ENCODE data around the gene LIN7B.
"Not testable (repeated sequence)": the region's sequence is repeated elsewhere in the genome, so short reads cannot be mapped to it uniquely, and the experiment has no call there.

The LIN7B gene

GRCh38 chr19:49119411-49120324 lies 5.5 kb downstream of the LIN7B start, which contains the start of gene PPFIA3:
PPFIA3 (plus strand) TSS chr19:49119544; CDS start chr19:49127874, 8,330 bp downstream.
- DNase-seq = no peak

DNA sequence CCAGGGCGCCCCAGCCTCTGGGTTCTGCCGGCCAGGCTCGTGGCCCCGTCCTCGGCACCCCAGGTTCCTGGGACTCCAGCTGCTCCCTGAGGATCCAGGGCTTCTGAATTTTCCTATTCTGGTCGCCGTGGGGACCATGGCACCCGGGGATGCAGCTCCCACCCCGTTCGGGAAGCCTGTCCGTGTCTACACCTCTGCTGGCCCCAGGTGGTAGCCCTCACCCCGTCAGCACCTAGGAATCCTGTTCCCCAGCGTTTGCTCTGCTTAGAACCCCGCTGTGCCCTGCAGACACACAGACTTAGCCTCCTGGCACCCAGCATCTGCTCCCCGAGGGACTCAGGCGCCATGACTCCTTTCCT lies 6.1 kb downstream of the LIN7B start:
- DNase-seq = no peak

DNA sequence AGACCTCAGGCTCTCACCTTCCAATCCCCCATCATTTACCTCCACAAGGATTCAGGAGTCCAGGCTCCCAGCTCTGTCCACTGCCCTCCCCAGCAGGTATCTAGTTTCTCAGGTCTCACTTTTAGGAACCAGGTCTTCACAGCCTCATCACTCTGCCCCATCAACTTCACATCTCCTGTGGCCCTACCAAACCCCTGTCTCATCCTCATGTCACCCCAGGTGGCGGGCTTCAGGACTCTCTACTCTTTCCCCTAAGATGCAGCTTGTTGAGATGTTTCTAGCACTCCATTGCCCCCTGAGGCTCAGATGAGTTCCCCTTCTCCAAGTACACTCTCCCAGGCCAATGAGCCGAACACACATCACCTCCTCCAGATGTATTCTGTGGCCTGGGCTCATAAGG lies 6.7 kb downstream of the LIN7B start:
- DNase-seq = no peak

DNA sequence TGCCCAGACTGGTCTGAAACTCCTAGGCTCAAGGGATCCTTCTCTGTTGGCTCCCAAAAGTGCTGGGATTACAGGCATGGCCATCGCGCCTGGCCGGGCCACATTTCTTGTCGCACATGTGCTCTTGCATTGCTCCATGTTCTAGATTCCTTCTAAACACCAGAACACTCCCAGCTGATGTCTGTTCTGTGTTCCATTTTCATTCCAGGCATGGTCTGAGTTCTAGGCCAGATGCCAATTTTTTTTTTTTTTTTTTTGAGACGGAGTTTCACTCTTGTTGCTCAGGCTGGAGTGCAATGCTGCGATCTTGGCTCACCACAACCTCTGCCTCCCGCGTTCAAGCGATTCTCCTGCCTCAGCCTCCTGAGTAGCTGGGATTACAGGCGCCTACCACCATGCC lies 7.7 kb downstream of the LIN7B start:
- DNase-seq = peak; percentile 30

- not testable (repeated sequence) for DNase-seq
Measured at GRCh38 chr19:49123285-49123684, 9.1 kb downstream of the LIN7B start.

DNA sequence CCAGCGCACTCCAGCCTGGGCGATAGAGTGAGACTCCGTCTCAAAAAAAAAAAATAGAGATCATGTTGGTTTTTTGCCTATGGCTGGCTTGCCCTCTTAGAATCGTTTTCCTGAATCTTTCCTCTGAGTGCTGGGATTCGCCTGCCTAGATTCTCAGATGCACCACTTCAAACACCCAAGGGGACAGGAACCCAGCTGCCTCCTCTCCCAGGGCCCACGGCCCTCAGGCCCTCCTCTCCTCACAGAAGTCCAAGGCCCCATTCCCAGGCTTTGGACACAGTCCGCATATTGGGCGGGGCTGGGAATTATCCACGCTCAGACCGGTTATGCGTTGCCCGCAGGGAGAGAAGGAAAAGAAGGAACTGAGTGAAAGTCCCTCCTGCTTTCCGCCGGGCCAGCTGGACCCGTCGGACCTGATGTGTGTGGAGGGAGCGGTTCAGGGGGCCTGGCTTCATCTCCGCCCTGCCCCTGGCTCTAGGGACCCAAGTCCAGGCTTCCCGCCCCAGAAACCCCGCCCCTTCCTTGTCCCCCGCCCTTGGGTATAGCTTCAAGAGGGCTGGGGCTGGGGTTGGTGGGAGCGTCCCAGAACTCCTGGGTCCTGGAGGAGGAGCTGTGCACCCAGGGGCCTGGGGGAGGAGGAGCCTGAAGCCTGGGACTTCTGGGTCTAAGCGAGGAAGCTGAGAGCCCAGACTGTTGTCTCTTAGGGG lies 11.0 kb downstream of the LIN7B start:
- no peak for DNase-seq

GRCh38 chr19:49126575-49126974 lies 12.4 kb downstream of the LIN7B start:
- no peak for DNase-seq

DNA sequence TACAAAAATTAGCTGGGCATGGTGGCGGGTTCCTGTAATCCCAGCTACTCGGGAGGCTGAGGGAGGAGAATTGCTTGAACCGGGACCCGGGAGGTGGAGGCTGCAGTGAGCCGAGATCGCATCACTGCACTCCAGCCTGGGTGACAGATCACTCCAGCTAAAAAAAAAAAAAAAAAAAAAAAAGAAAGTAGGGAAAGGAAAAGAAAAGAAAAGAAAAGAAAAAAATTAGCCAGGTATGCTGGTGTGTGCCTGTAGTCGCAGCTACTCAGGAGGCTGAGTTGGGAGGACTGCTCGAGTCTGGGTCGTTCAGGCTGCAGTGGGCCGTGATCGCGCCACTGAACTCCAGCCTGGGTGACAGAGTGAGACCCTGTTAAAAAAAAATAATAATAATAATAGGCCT lies 13.1 kb downstream of the LIN7B start:
- not testable (repeated sequence) for DNase-seq

DNA sequence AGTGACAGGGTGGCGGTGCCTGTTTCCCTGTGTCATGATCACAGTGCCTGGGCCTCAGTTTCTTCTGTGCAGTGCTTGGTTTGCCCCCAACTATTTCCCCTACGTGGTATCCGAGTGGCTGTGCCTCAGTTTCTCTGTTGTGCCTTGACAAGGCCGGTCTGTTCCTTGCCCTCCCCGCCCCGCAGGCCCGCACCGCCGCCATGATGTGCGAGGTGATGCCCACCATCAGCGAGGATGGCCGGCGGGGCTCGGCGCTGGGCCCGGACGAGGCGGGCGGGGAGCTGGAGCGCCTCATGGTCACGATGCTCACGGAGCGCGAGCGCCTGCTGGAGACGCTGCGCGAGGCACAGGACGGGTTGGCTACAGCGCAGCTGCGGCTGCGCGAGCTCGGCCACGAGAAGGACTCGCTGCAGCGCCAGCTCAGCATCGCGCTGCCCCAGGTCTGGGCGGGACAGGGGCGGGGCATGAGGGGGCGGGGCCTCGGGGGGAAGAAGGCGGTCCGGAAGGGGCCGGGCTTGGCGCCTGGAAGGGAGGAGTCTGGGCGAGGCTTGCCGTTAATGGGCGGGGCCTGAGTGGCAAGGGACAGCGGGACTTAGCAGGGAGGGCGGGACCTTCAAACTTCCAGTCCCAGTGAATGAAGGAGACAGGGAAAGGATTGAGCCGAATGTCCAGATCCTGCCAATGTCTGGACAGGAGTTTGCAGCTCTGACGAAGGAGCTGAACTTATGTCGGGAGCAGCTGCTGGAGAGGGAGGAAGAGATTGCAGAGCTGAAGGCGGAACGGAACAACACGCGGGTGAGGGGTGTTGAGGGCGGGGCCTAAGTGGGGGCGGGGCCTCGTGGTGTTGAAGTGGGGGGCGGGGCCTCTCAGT lies 13.7 kb downstream of the LIN7B start:
- DNase-seq = peak; percentile 97

DNA sequence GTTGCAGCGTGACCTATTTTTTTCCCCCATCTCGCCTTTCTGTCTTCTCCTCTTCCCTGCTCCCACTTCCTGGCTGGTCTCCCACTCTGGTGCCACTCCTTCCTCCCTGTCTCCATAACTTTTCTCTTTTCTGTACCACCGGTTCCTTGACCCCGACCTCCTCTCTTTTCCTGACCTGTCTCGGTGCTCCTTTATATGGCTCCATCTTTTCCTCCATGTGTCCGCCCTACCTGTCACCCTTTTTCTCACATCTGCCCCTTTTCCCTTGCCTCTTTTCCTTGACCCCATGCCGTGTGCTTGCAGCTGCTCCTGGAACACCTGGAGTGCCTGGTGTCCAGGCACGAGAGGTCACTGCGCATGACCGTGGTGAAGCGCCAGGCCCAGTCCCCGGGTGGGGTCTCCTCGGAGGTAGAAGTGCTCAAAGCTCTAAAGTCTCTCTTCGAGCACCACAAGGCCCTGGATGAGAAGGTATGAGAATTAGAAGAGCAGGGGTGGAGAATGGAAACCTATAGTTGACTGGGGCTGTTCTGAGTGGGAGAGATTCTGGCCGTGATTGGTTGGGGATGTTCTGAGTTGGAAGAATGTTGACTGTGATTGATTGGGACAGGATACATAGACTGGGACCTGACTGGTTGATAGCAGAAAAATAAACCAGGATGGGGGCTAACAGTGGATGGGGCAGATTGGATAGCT lies 14.5 kb downstream of the LIN7B start:
- DNase-seq = no peak

DNA sequence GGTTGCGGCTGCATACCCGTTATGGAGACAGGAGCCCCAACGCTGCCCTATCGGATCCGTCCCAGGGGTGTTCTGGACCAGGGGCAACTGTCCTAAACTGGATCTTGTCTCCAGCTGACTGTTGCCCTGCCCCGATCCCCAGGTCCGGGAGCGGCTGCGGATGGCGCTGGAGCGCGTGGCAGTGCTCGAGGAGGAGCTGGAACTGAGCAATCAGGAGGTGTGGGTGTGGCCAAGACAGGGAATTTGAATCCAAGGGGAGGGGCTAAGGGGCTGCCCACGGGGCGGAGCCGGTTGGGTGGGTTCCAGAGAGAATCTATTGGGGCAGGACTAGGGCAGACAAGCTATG lies 15.0 kb downstream of the LIN7B start:
- DNase-seq = no peak

- DNase-seq = no peak
Measured at GRCh38 chr19:49130325-49130724, 16.2 kb downstream of the LIN7B start.

- no peak for DNase-seq
Measured at GRCh38 chr19:49132974-49133609, 18.9 kb downstream of the LIN7B start.

DNA sequence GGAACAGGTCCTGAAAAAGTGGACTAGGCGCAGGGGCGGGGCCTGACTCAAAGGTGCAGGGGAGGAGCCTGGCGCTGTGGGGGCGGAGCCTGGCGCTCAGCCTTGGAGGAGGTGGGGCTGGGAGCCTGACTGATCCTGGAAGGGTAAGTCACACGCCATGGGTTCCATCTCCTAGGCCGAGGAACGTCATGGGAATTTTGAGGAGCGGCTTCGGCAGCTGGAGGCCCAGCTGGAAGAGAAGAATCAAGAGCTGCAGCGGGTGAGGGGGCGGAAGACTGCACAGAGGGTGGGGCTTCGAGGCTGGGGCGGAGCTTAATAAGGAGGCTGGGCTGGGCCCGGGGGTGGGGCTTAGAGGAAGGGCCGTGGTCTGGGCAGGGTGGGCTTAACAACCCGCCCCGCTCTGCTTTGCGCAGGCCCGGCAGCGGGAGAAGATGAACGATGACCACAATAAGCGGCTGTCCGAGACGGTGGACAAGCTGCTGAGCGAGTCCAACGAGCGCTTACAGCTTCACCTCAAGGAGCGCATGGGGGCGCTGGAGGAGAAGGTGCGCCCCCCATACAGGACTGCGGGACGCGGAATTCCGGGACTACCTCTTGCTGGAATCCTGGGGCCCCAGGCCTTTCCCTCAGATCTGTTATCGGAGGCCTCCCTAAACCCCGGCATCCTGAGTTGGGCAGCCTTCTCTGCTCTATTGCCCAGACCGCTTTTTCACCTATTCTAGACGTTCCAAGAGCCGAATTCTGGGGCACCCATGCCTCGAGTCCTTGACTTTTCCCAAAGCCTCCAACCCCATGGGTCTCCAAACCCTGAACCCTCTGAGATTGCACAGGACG lies 19.7 kb downstream of the LIN7B start:
- no peak for DNase-seq

DNA sequence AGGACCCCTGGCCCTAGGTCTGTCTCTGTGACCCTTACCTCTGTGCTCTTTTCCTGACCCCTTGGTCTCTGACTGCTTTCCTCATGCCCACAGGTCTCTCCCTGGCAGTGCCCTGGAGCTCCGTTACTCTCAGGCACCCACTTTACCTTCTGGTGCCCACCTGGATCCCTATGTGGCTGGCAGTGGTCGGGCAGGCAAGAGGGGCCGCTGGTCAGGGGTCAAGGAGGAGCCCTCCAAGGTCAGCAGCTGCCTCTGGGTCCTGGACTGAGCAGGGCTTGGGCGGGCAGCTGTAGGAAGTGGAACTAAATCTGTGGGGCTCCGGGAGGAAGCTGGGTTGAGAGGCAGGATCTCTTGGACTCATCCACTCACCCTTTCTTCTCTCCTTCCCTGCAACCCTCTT lies 21.5 kb downstream of the LIN7B start:
- DNase-seq = no peak

DNA sequence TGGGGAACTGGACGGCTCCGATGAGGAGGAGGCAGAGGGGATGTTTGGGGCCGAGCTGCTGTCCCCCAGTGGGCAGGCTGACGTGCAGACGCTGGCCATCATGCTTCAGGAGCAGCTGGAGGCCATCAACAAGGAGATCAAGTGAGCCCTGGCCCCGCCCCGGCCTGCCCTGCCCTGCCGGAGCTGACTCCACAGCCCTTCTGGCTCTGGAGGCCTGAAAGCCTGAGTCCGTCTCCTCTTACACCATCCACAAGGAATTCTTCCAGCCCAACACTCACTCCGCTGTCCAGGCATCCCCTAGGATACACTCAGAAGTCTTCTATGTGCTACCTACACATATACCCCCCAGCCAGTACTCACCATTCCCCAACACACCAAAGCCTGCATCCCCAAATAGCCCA lies 22.6 kb downstream of the LIN7B start:
- no peak for DNase-seq

- DNase-seq = no peak
Measured at GRCh38 chr19:49140951-49141350, 26.8 kb downstream of the LIN7B start.

DNA sequence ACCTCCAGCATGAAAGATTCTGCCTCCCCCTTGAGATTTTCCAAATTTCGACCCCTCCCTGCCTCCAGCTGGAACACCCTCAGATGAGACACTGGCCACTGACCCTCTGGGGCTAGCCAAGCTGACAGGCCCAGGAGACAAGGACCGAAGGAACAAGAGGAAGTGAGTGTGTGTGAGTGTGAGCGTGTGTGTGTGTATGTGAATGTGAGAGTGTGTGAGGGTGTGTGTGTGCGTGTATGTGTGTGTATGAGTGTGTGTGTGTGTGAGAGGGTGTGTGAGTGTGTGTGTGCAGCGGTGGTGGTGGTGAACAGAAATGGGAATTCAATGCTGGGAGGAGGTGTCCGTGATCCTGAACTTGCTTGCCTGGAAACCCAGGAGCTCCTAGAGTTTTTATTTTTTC lies 27.2 kb downstream of the LIN7B start:
- DNase-seq = peak; percentile 23

DNA sequence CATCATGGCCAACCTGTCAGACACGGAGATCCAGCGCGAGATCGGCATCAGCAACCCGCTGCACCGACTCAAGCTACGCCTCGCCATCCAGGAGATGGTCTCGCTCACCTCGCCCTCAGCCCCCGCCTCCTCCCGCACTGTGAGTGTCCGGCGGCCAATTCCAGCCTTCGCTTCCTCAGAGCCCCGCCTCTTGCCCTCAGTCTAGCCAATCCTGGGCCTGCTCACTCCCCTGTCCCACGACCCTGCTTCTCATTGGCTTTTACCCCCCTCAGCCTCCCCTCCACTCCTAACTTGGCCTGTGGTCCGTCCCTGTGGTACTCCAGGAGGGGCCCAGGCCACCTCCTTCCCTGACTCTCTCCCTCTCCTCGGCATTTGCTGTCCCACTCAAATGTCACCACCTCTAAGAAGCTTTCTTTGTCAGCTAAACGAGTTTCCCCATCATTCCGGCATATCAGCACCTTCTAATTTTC lies 28.7 kb downstream of the LIN7B start:
- no peak for DNase-seq

GRCh38 chr19:49145573-49146407 lies 31.6 kb downstream of the LIN7B start:
- peak; percentile 75 for DNase-seq

Measured in MV-4-11 (cell line).